Erythroblast (primary cell): ENCODE data around the gene ITPR2.

Experiments used
- GATA1 ChIP-seq: IDR thresholded peaks from 2 replicates; pipeline ENCODE4 v1.6.1; 2011; ENCODE audit warnings: low read depth, mild to moderate bottlenecking, control low read depth, low read length, moderate library complexity
- POLR2A ChIP-seq: IDR thresholded peaks from 2 replicates; pipeline ENCODE4 v1.6.1; 2011; ENCODE audit warnings: mild to moderate bottlenecking, low read length

- TF ChIP-seq POLR2A: no peak
- TF ChIP-seq GATA1: no peak
Observed at GRCh38 chr12:26528943-26529342, 304.1 kb downstream of the ITPR2 start.
